Tibial nerve (tissue), 4 donors: Measurements from ENCODE around the gene RRM1.

Experiments used
- CTCF ChIP-seq, 5 experiments: fragments of 200-600 bp in 3 of 5; fragments of 450-650 bp in 2 of 5; sonication (generic) in 3 of 5; IDR thresholded peaks; one replicate each; pipeline ENCODE4 v1.5.1; 2016 to 2019; ENCODE audit warnings: antibody characterized with exemption in 5 of 5, mild to moderate bottlenecking in 3 of 5, moderate library complexity in 2 of 5
- EP300 ChIP-seq, 2 donors: sonication (generic); formaldehyde crosslinking; IDR thresholded peaks; one replicate each; pipeline ENCODE4 v1.6.1; 2017; ENCODE audit warnings: antibody characterized with exemption in 2 of 2, mild to moderate bottlenecking in 1 of 2

GRCh38 chr11:4048340-4048739, 46.3 kb upstream of the RRM1 start:
- TF ChIP-seq EP300 (IDR thresholded peaks at IDR 0.05) = no peak
- TF ChIP-seq CTCF (IDR thresholded peaks at IDR 0.05) = no peak
